Trophoblast cell (in vitro differentiated cells and primary cell): ENCODE results near the gene EXOC3L2.

ENCODE experiments used
- DNase-seq, 2 donors: peaks; one replicate each; pipeline ENCODE4 v3.0.0-alpha.2; 2016
- H2AFZ ChIP-seq: 2 replicates; pipeline ENCODE4 v1.6.1; 2013; ENCODE audit warnings: low read length, moderate library complexity, mild to moderate bottlenecking; ENCODE audit not compliant: insufficient read depth, poor library complexity
- H2AK5ac ChIP-seq: 2 replicates; pipeline ENCODE4 v1.6.1; 2013; ENCODE audit warnings: mild to moderate bottlenecking, low read length
- H2BK120ac ChIP-seq: 2 replicates; pipeline ENCODE4 v1.6.1; 2013; ENCODE audit warnings: low read length, mild to moderate bottlenecking, moderate library complexity; ENCODE audit not compliant: insufficient read depth, poor library complexity
- H2BK12ac ChIP-seq: 2 replicates; pipeline ENCODE4 v1.6.1; 2013; ENCODE audit warnings: mild to moderate bottlenecking, low read length, moderate library complexity
- H2BK5ac ChIP-seq: 2 replicates; pipeline ENCODE4 v1.6.1; 2013; ENCODE audit warnings: low read length, low read depth, moderate library complexity, mild to moderate bottlenecking; ENCODE audit not compliant: poor library complexity
- H3K14ac ChIP-seq: 2 replicates; pipeline ENCODE4 v1.6.1; 2013; ENCODE audit warnings: mild to moderate bottlenecking, low read length
- H3K18ac ChIP-seq: 2 replicates; pipeline ENCODE4 v1.6.1; 2013; ENCODE audit warnings: mild to moderate bottlenecking, low read length
- H3K23ac ChIP-seq: 2 replicates; pipeline ENCODE4 v1.6.1; 2013; ENCODE audit warnings: low read length
- H3K27ac ChIP-seq: 2 replicates; pipeline ENCODE4 v1.5.1; 2013; ENCODE audit warnings: low read depth, mild to moderate bottlenecking, inconsistent platforms, low read length, moderate library complexity
- H3K27me3 ChIP-seq: 2 replicates; pipeline ENCODE4 v1.6.1; 2013; ENCODE audit warnings: inconsistent platforms, mild to moderate bottlenecking, low read length, moderate library complexity; ENCODE audit not compliant: insufficient read depth
- H3K36me3 ChIP-seq, 2 experiments: 1 replicate in 1 of 2; 2 replicates in 1 of 2; pipeline ENCODE4 v1.6.1; 2013; ENCODE audit warnings: low read length in 2 of 2, mild to moderate bottlenecking in 2 of 2, moderate library complexity in 1 of 2; ENCODE audit not compliant: insufficient read depth in 2 of 2, control insufficient read depth in 1 of 2
- H3K4ac ChIP-seq: 2 replicates; pipeline ENCODE4 v1.6.1; 2013; ENCODE audit warnings: low read depth, mild to moderate bottlenecking, low read length, moderate library complexity
- H3K4me1 ChIP-seq, 2 experiments: 1 replicate in 1 of 2; 2 replicates in 1 of 2; pipeline ENCODE4 v1.6.1; 2013; ENCODE audit warnings: low read length in 2 of 2, mild to moderate bottlenecking in 2 of 2, moderate library complexity in 1 of 2; ENCODE audit not compliant: insufficient read depth in 2 of 2, control insufficient read depth in 1 of 2
- H3K4me2 ChIP-seq: 2 replicates; pipeline ENCODE4 v1.6.1; 2013; ENCODE audit warnings: inconsistent platforms, mild to moderate bottlenecking, low read length, moderate library complexity
- H3K4me3 ChIP-seq: 2 replicates; pipeline ENCODE4 v1.5.1; 2013; ENCODE audit warnings: mild to moderate bottlenecking, low read depth, low read length, inconsistent platforms
- H3K79me1 ChIP-seq: one replicate; pipeline ENCODE4 v1.6.1; 2013; ENCODE audit warnings: low read length
- H3K79me2 ChIP-seq: 2 replicates; pipeline ENCODE4 v1.6.1; 2013; ENCODE audit warnings: low read length, mild to moderate bottlenecking; ENCODE audit not compliant: control insufficient read depth, insufficient read depth, poor library complexity
- H3K9ac ChIP-seq: 2 replicates; pipeline ENCODE4 v1.6.1; 2013; ENCODE audit warnings: mild to moderate bottlenecking, low read length
- H3K9me3 ChIP-seq: 2 replicates; pipeline ENCODE4 v1.6.1; 2013; ENCODE audit warnings: low read depth, mild to moderate bottlenecking, control low read depth, inconsistent platforms, low read length; ENCODE audit not compliant: insufficient read depth
- H4K12ac ChIP-seq: 2 replicates; pipeline ENCODE4 v1.6.1; 2013; ENCODE audit warnings: low read depth, mild to moderate bottlenecking, low read length, moderate library complexity
- H4K8ac ChIP-seq: 2 replicates; pipeline ENCODE4 v1.6.1; 2013; ENCODE audit warnings: low read depth, mild to moderate bottlenecking, low read length, moderate library complexity
- H4K91ac ChIP-seq: one replicate; pipeline ENCODE4 v1.6.1; 2013; ENCODE audit warnings: low read depth, mild to moderate bottlenecking, low read length, moderate library complexity
- WGBS: extraction: QIAGEN DNeasy Blood & Tissue Kit; methylation state at CpG from one replicate; pipeline ENCODE4 v1.1.7; 2013; ENCODE audit warnings: missing lambda C conversion rate; ENCODE audit not compliant: insufficient read length, insufficient coverage; ENCODE audit errors: extremely low coverage; 5-methylcytosine and 5-hydroxymethylcytosine counted together

The EXOC3L2 gene

DNA sequence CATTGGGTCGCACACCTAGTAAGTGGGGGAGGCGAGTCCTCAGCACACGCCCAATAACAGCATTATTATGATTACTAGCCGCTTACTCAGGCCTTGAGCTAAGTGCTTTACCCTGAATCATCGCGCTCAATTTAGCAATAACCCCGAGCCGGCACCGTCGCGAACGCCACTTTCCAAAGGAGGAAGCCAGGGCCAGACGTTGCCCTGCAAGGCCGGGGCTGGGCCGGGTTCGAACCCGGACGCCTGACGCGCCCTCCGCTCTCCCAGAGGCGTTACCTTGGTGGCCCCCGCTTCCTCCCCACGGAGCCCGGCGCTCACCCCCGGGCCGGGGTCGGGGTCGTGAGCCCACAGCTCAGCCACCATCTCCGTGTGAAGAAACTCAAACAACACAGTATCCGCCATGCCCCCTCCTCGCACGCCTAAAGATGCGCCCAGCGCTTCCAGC lies 67.4 kb downstream of the EXOC3L2 start, which contains the start of gene TRAPPC6A:
Gene TRAPPC6A, minus strand, starts transcription at position 421 of the 445 bp plus-strand sequence. Its CDS starts 19 bp downstream, at position 402.
- H3K9ac ChIP-seq: peak within 1 kb of the TSS; percentile 82
- H3K14ac ChIP-seq: peak within 1 kb of the TSS; percentile 81
- H3K18ac ChIP-seq: peak within 1 kb of the TSS; percentile 86
- H3K27ac ChIP-seq: peak within 1 kb of the TSS; percentile 59
- peak within 1 kb of the TSS; percentile 76 for H4K91ac ChIP-seq
- peak within 1 kb of the TSS; percentile 77 for H2BK120ac ChIP-seq
- no CpG with 5 or more reads among the region's 36 CpGs for WGBS
- no peaks in the 10 kb centered on the region for H3K27me3 ChIP-seq
- H3K4me1 ChIP-seq: peaks cover 6 to 7% of the 10 kb centered on the region in 2 experiments
- H4K8ac ChIP-seq: peak within 1 kb of the TSS; percentile 89
- H2AFZ ChIP-seq: peak within 1 kb of the TSS; percentile 95
- no peak within 1 kb of the TSS for H3K23ac ChIP-seq
- peak within 1 kb of the TSS; percentile 79 for H2BK5ac ChIP-seq
- no peaks in the 10 kb centered on the region for H3K36me3 ChIP-seq
- no peak within 1 kb of the TSS for H2BK12ac ChIP-seq
- H3K79me2 ChIP-seq: peaks cover 12% of the 10 kb centered on the region
- peak within 1 kb of the TSS; percentile 90 for H3K4me3 ChIP-seq
- peaks cover 14% of the 10 kb centered on the region for H3K79me1 ChIP-seq
- peak within 1 kb of the TSS; percentile 74 for H4K12ac ChIP-seq
- H3K9me3 ChIP-seq: no peaks in the 10 kb centered on the region
- H3K4me2 ChIP-seq: peak within 1 kb of the TSS; percentile 78
- peak; percentile 84 to 93 for DNase-seq
- peak within 1 kb of the TSS; percentile 38 for H2AK5ac ChIP-seq
- H3K4ac ChIP-seq: peak within 1 kb of the TSS; percentile 76

DNA sequence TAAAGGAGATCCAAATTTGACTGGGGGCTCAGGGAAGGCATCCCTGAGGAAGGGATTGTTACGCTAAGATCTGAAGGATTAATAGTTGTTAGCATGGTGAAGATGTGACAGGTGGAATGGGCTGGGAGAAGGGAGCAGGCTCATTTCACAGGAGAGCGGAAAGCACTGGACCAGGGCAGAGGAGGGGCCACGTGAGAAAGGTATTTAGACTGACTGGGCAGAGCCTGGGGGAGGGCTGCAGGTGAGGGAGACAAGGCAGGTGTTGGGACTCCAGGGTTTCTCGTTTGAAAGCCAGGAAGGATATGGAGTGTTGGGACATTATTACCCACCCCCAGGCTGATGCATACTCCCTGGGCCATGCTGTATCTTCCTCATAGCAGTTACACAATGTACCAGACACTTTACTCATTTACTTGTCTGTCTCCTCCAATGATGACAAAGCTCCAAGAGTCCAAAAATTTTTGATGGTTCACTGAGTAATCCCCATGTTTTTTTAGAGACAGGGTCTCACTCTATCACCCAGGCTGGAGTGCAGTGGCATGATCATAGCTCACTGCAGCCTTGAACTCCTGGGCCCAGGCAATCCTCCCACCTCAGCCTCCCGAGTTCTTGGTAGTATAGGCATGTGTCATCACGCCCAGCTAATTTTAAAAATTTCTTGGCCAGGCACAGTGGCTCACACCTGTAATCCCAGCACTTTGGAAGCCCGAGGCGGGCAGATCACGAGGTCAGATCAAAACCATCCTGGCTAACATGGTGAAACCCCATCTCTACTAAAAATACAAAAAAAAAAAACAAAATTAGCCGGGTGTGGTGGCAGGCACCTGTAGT lies 69.5 kb downstream of the EXOC3L2 start:
- Histone ChIP-seq H2AFZ (no peak overlapping the region), H3K18ac (no peak overlapping the region), H3K27me3 (no peaks in the 10 kb centered on the region), H3K36me3 (no peaks in the 10 kb centered on the region), H3K79me1 (peaks cover 14% of the 10 kb centered on the region), H2BK5ac (no peak overlapping the region), H3K4ac (no peak overlapping the region), H3K27ac (no peak overlapping the region), H4K12ac (no peak overlapping the region), H3K4me3 (no peak overlapping the region), H3K14ac (no peak overlapping the region), H4K8ac (no peak overlapping the region), H3K23ac (no peak overlapping the region), H3K4me2 (no peak overlapping the region), H3K9ac (no peak overlapping the region), H2AK5ac (no peak overlapping the region), H4K91ac (no peak overlapping the region), H3K9me3 (no peaks in the 10 kb centered on the region), H2BK120ac (no peak overlapping the region), H3K4me1 (peaks cover 6 to 7% of the 10 kb centered on the region in 2 experiments), H2BK12ac (no peak overlapping the region), H3K79me2 (peaks cover 11% of the 10 kb centered on the region)
- no CpG with 5 or more reads among the region's 10 CpGs for WGBS
- DNase-seq: peak; percentile 52 to 81

DNA sequence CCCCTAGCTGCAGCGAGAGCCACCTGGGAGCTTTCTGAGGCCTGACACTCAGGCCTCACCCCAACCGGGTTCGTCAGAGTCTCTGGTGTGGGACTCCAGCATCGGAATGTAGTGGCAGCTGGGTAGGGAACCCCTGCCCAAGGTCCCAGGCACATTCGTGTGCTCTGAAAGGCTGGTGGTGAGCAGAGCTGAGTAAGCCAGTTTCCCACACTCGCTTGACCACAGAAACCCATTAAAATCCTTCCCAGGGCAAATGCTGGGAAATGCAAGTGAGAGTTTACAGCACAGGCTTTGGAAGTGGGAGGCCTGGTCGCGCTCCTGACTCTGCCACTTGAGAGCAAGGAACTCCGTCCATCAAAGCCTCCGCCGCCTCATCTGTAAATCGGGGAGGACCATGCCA lies 71.4 kb downstream of the EXOC3L2 start:
- H3K79me1 ChIP-seq: peaks cover 5% of the 10 kb centered on the region
- H3K4me1 ChIP-seq: no peaks in the 10 kb centered on the region
- no peak for DNase-seq
- H3K4me2 ChIP-seq: no peak overlapping the region
- no peak overlapping the region for H2BK12ac ChIP-seq
- H3K9ac ChIP-seq: no peak overlapping the region
- no peak overlapping the region for H3K14ac ChIP-seq
- no peak overlapping the region for H4K12ac ChIP-seq
- no peak overlapping the region for H3K4ac ChIP-seq
- H3K4me3 ChIP-seq: no peak overlapping the region
- H2BK5ac ChIP-seq: no peak overlapping the region
- H3K79me2 ChIP-seq: peaks cover 2% of the 10 kb centered on the region
- peaks cover 2% of the 10 kb centered on the region for H3K9me3 ChIP-seq
- no peaks in the 10 kb centered on the region for H3K36me3 ChIP-seq
- H4K91ac ChIP-seq: no peak overlapping the region
- H3K27ac ChIP-seq: no peak overlapping the region
- WGBS: no CpG with 5 or more reads among the region's 12 CpGs
- no peak overlapping the region for H3K23ac ChIP-seq
- H3K18ac ChIP-seq: no peak overlapping the region
- no peak overlapping the region for H4K8ac ChIP-seq
- no peak overlapping the region for H2AK5ac ChIP-seq
- no peak overlapping the region for H2AFZ ChIP-seq
- H3K27me3 ChIP-seq: no peaks in the 10 kb centered on the region
- no peak overlapping the region for H2BK120ac ChIP-seq

DNA sequence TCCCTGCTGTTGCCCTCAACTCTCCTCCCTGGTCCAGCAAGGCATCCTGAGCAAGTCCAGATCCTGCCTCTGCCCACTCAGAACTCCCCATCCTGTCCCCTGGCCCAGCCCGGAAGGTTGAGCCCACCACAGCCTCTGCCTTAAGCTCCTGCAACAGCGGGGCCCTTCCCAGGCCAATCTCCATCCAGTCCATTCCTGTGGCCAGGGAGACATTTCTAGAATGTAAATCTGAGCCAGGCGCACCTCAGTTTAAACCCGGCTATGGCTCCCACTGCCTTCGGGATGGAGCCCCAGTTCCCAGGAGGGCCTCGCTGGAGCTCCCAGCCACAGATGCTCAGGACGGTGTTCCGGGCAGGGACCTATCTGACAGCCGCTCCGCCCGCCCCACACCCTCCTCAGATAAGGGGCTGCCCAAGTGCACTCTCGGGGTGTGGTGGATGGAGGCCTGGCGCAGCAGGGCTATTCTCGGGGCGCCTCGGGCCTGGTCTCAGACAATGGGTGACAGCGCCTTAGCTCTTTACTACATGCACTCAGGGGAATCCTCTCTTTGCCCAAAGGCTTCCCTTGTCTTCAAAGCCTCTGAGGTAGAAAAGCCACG lies 72.5 kb downstream of the EXOC3L2 start:
- no peak overlapping the region for H3K4me3 ChIP-seq
- H3K79me1 ChIP-seq: no peaks in the 10 kb centered on the region
- H3K23ac ChIP-seq: no peak overlapping the region
- H3K27ac ChIP-seq: no peak overlapping the region
- H4K91ac ChIP-seq: no peak overlapping the region
- H3K4me1 ChIP-seq: no peaks in the 10 kb centered on the region
- H3K9me3 ChIP-seq: peaks cover 2% of the 10 kb centered on the region
- H2AFZ ChIP-seq: no peak overlapping the region
- no peaks in the 10 kb centered on the region for H3K27me3 ChIP-seq
- no peak for DNase-seq
- no peak overlapping the region for H3K4me2 ChIP-seq
- H3K4ac ChIP-seq: no peak overlapping the region
- H4K12ac ChIP-seq: no peak overlapping the region
- no peak overlapping the region for H3K14ac ChIP-seq
- no peak overlapping the region for H2BK12ac ChIP-seq
- no peaks in the 10 kb centered on the region for H3K79me2 ChIP-seq
- no peak overlapping the region for H3K18ac ChIP-seq
- H3K9ac ChIP-seq: no peak overlapping the region
- H2BK120ac ChIP-seq: no peak overlapping the region
- no peak overlapping the region for H4K8ac ChIP-seq
- no peaks in the 10 kb centered on the region for H3K36me3 ChIP-seq
- H2BK5ac ChIP-seq: no peak overlapping the region
- no CpG with 5 or more reads among the region's 18 CpGs for WGBS
- H2AK5ac ChIP-seq: no peak overlapping the region
